AG04449 (cell line): Measurements from ENCODE around the gene ARHGDIA.

Experiments used
- CTCF ChIA-PET: fragments of 350-600 bp; formaldehyde crosslinking; extraction: SDS; loops from one replicate; lab custom pipeline; 2021; ENCODE audit warnings: antibody characterized with exemption; lab: Yijun Ruan, JAX
- POLR2A ChIA-PET: fragments of 400-600, 350-600 bp; formaldehyde crosslinking; extraction: SDS; loops from one replicate; lab custom pipeline; 2020; ENCODE audit warnings: antibody characterized with exemption, inconsistent platforms; lab: Yijun Ruan, JAX
- DNase-seq: peaks from one replicate; pipeline ENCODE4 v3.0.0-alpha.2; 2010; ENCODE audit warnings: low read depth, low spot score
- H3K4me3 ChIP-seq: 2 replicates; pipeline ENCODE4 v1.5.1; 2011; ENCODE audit warnings: low read depth, mild to moderate bottlenecking, control low read depth, low read length
- TF ChIP-seq, protein P1 (sequence below): IDR thresholded peaks from one replicate; pipeline ENCODE4 v1.5.1; 2011; ENCODE audit warnings: mild to moderate bottlenecking, moderate library complexity, low read length, control low read depth, inconsistent platforms; ENCODE audit not compliant: insufficient read depth; ENCODE audit errors: missing control alignments

The ARHGDIA gene

DNA sequence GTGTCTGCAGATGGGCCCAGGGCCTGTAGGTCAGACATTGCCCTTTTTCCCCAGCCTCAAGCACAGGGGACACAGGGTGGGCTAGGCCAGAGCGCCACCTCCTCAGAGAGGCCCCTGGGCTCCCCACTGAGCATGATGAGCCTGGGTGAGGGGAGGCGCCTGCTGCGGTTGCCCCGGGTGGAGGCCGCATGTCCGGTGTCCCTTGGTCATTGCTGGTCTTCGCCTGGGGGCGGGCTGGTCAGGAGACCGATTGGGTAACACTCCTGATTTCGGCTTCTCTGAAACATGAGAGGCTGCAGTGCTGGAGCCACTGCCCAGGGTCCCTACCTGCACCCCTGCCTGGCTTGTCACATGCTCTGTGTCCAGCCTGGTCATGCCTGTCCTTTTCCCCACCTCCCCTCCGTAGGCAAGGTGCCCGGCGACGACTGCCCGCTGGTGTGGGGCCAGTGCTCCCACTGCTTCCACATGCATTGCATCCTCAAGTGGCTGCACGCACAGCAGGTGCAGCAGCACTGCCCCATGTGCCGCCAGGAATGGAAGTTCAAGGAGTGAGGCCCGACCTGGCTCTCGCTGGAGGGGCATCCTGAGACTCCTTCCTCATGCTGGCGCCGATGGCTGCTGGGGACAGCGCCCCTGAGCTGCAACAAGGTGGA is 28.5 kb upstream of the ARHGDIA start:
- ChIA-PET CTCF (interaction anchor here (1.1 kb wide), 1 partner anchor 30 kb away, joined by 4 read pairs; no protein-coding TSS in a partner anchor), POLR2A (interaction anchor here (0.5 to 0.8 kb wide), 2 partner anchors 27 to 38 kb away, joined by 3 to 5 read pairs; no protein-coding TSS in a partner anchor)
- TF ChIP-seq, protein P1, sequence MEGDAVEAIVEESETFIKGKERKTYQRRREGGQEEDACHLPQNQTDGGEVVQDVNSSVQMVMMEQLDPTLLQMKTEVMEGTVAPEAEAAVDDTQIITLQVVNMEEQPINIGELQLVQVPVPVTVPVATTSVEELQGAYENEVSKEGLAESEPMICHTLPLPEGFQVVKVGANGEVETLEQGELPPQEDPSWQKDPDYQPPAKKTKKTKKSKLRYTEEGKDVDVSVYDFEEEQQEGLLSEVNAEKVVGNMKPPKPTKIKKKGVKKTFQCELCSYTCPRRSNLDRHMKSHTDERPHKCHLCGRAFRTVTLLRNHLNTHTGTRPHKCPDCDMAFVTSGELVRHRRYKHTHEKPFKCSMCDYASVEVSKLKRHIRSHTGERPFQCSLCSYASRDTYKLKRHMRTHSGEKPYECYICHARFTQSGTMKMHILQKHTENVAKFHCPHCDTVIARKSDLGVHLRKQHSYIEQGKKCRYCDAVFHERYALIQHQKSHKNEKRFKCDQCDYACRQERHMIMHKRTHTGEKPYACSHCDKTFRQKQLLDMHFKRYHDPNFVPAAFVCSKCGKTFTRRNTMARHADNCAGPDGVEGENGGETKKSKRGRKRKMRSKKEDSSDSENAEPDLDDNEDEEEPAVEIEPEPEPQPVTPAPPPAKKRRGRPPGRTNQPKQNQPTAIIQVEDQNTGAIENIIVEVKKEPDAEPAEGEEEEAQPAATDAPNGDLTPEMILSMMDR, result no peak
- H3K4me3 ChIP-seq, result no peak overlapping the region
- no peak for DNase-seq

DNA sequence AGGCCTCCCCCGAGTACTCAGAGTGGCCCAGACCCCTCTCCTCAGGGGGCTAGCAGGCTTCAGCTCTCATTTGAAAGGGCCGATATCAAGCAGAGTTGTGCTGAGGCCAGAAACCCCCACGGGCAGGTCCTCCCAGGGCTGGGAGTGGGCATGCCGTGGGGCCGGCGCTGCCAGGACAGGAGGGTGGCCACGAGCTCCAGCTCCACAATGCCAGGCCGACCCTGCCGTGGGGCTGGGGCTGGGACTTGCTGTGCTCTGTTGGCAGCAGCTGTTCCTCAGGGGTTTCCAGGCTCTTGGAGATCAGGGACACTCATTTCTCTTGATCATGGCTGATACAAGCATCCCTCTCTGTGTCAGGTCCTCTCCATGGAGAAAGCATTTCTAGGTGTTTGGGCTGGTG is 27.7 kb upstream of the ARHGDIA start:
- DNase-seq, result no peak
- POLR2A ChIA-PET, result interaction anchor here (0.8 kb wide), 1 partner anchor 28 kb away, joined by 3 read pairs; no protein-coding TSS in a partner anchor
- TF ChIP-seq, protein P1, result no peak
- no peak overlapping the region for H3K4me3 ChIP-seq
- CTCF ChIA-PET, result interaction anchor here (1.1 kb wide), 1 partner anchor 29 kb away, joined by 4 read pairs; no protein-coding TSS in a partner anchor

DNA sequence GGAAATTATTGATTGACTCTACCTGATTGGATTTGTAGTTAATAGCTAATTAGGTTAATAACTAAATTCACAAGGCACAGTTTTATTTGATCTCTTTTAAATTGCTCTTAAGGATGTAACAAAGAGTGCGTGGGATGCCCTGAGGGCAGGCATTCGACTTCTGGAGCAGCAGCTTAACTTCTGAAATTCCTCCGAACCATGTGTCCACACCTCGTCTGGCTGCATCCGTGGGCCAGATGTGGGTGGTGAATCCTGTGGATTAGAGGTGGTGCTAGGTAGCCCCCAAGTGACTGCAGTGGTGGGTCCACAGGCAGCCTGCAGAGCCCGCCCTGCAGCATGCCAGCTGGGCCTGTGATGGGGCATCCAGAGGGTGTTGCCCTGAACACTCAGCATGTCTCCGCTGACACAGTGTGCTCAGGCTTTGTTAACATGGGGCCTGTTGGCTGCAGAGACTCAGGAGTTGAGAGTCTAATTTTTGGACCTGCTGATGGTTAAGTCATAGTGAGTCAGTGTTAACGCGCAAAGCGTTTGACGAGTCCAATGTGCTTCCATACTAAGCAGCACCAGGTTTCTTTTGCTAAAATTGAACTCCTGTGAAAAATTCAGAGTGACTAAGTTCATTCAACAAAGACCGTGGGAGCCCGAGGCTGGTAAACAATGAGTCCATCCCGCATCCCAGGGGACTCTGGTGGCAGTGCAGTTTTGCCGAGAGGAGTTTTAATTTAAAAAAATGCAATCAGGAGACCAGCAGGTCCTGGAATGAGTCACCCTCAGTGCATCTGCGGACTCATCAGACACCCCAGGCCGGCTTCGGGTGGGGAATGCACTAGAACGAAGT is 27.1 kb upstream of the ARHGDIA start:
- ChIA-PET POLR2A (interaction anchor here (0.9 to 1.0 kb wide), 3 partner anchors 26 to 197 kb away, joined by 3 to 4 read pairs (median 3); no protein-coding TSS in a partner anchor), CTCF (interaction anchor here (1.0 to 1.4 kb wide), 4 partner anchors 25 to 123 kb away, joined by 3 to 4 read pairs (median 4); no protein-coding TSS in a partner anchor)
- TF ChIP-seq, protein P1, result no peak
- H3K4me3 ChIP-seq, result no peak overlapping the region
- DNase-seq, result peak; percentile 69

DNA sequence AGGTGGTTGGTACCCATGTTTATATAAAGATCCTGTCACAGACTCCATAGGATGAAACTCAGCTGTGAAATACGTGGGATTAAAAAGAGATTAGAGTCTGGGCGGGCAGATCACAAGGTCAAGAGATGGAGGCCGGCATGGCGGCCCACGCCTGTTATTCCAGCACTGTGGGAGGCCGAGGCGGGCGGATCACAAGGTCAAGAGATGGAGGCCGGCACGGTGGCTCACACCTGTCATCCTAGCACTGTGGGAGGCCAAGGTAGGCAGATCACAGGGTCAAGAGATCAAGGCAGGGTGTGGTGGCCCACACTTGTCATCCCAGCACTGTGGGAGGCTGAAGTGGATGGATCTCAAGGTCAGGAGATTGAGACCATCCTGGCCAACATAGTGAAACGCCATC is 24.3 kb upstream of the ARHGDIA start:
- TF ChIP-seq, protein P1, result no peak
- CTCF ChIA-PET, result no interaction called here
- no peak overlapping the region for H3K4me3 ChIP-seq
- POLR2A ChIA-PET, result no interaction called here
- DNase-seq, result no peak

DNA sequence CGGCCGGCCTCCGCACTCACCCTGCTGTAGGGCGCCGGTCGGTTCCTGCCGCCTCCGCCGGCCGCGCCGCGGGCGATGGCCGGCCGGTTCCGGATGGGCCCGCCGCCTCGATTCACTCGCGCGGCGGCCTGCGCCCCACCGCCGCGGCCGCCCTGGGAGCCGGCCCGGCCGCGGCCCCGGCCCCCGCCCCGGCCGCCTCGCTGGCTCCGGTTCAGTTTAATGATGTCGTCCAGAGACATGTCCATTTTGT is 20.1 kb upstream of the ARHGDIA start:
- TF ChIP-seq, protein P1, result no peak
- ChIA-PET CTCF (no interaction called here), POLR2A (no interaction called here)
- H3K4me3 ChIP-seq, result peak overlapping the region; percentile 81
- DNase-seq, result no peak

DNA sequence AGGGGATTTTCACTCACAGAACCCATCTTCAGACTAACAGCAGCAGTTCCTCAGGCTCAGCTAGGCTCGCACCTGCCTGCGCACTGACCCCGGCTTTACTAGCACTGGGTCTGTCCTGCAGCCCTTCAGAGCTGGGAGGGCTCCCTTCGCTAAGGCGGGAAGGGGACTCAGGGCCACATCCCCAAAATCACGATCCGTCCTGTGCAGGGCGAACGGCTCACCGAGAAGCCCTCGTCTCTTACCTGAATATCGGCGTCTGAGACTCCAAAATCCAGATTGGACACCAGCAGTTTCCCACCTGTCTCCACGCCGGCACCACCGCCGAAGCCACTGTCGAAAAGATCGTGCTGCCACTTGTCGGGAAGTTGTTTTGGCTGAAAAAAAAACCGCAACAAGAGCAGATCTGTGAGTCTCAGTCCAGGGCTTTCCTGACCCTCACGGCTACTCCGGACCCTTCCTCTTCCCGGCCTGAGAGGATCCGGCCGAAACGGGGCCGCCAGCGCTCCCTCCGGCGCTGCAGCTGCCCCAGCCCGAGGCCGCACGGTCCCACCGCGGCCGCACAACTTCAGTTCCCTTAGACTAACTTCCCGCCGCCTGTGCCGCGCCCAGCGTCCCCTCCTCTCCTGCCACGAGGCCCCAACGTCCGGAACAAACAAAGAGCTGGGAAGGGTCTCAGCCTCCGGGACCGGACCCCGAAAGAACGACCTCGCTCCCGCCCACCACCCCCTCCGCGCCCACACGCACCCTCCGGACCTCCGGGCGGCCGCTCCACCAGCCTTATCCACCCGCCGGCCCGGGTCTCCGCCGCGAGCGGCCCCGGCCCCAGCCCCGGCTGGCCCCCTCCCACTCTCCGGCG is 19.5 kb upstream of the ARHGDIA start:
- TF ChIP-seq, protein P1, result no peak
- POLR2A ChIA-PET, result no interaction called here
- peak overlapping the region; percentile 81 for H3K4me3 ChIP-seq
- CTCF ChIA-PET, result no interaction called here
- no peak for DNase-seq
